ENCODE measurements around the gene KIF5A.

DNA sequence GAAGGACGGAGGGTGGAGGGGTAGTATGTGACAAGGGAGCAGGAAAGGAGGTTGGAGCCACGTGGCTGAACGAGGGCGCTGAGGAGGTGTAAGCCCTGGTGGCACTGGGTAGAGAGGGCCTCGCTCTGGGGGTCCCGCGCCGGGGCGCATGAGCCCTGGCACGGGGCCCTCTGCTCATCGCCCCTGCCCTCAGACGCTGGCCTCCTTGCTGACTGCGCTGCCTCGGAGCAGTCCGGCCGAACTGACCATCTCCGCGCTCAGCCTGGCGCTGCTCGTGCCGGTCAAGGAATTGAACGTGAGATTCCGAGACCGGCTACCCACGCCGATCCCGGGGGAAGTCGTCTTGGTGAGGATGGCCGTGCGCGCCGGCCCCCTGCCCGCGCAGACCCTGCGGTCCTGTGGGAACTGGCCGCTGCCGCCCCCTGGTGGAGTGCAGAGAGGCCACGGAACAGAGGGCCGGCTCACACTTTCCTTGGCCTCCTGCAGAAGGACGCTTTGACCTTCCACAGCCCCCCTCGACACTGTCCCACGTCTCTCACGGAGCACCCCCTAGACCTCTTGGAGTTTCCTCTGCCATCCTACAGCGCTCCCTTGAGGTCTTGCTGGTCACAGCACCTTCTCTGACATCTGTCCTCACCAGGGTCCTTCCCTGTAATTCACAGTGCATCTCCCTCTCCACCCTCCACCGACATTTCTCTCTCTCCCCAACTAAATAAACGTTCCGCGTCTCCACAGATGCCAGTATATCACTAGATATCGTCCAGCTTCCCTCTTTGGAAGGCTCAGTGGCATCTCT, 71.9 kb downstream of the KIF5A start:
- TF ChIP-seq, protein P1, sequence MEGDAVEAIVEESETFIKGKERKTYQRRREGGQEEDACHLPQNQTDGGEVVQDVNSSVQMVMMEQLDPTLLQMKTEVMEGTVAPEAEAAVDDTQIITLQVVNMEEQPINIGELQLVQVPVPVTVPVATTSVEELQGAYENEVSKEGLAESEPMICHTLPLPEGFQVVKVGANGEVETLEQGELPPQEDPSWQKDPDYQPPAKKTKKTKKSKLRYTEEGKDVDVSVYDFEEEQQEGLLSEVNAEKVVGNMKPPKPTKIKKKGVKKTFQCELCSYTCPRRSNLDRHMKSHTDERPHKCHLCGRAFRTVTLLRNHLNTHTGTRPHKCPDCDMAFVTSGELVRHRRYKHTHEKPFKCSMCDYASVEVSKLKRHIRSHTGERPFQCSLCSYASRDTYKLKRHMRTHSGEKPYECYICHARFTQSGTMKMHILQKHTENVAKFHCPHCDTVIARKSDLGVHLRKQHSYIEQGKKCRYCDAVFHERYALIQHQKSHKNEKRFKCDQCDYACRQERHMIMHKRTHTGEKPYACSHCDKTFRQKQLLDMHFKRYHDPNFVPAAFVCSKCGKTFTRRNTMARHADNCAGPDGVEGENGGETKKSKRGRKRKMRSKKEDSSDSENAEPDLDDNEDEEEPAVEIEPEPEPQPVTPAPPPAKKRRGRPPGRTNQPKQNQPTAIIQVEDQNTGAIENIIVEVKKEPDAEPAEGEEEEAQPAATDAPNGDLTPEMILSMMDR (IDR thresholded peaks at IDR 0.05) = peak; percentile 100
- no peak for TF ChIP-seq ZFX (IDR thresholded peaks at IDR 0.05; ENCODE audit: borderline replicate concordance)

All from 22Rv1 (cell line).